ENCODE results near the gene PIGN. TPM values are rescaled to one million over a fixed set of nuclear protein-coding genes. Genes with fewer than 3 reads are reported as not detected.
A peak's percentile ranks its signal among the peaks of the same experiment; 100 is the strongest.

The PIGN gene
- total RNA-seq, 3 donors from 2014 or later (not counting 1 experiment from before 2014, with no cell fraction given): 12.2 to 21.7 (median 20.1) TPM

DNA sequence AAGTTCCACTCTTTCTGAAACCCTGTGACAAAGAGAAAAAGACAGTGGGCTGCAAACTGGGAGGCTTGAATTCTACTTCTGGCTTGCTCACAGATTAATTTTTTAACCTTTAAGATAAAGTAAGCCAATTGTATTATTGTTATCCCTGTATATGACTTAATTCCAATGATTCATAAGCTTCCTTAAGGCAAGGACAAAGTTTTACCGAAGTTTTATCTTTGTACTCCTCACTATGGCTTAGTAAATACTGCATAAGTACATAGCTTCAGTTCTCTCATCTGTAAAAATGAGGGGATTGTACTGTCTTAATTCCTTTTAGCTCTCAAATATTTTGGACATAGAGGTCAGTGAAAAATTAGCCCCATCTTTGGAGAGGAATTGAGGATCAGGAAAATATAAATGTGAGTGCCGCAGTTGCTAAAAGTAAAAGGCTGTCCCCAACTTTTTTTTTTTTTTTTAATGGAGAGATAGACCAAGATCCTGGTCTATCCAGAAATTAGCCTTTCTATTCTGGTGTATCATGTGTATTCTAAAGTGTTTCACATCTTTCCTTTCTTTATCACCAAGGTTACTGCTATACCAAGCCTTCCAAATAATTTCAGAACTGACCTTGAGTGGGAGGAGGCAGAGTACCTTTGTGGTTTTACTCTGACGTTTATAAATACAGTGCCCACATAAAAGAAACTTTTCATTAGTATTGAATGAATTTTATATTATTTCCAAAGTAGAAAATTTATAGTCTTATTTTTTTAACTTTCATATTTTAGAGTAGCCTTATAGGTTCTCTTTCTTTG, 13.5 kb upstream of the PIGN start:
- Mint-ChIP-seq H3K9me3 (no peaks in the 10 kb centered on the region), H3K4me1 (peaks cover 46 to 62% of the 10 kb centered on the region in 2 donors), H3K4me3 (no peak overlapping the region), H3K36me3 (no peaks in the 10 kb centered on the region), H3K27ac (no peak overlapping the region), H3K27me3 (ENCODE audit: low read depth in 2 of 2) (no peaks in the 10 kb centered on the region)
- Histone ChIP-seq H3K27ac (ENCODE audit: low read length) (no peak overlapping the region), H3K27me3 (ENCODE audit: control insufficient read depth, insufficient read depth, low read length) (no peaks in the 10 kb centered on the region), H3K4me1 (ENCODE audit: control insufficient read depth, insufficient read depth, low read length) (no peaks in the 10 kb centered on the region), H3K9me3 (ENCODE audit: control insufficient read depth, insufficient read depth, low read length) (no peaks in the 10 kb centered on the region), H3K36me3 (ENCODE audit: control insufficient read depth, insufficient read depth, low read length) (no peaks in the 10 kb centered on the region), H3K4me3 (ENCODE audit: low read length) (no peak overlapping the region)
- peak in 1 of 2 donors; percentile 11 for DNase-seq
- ATAC-seq: no peak
- intact Hi-C loops (cut with micrococcal nuclease): no loop called here
- WGBS (ENCODE audit: insufficient coverage): 100% methylated on average over 1 of the region's 3 CpGs
- TF ChIP-seq, protein P1, sequence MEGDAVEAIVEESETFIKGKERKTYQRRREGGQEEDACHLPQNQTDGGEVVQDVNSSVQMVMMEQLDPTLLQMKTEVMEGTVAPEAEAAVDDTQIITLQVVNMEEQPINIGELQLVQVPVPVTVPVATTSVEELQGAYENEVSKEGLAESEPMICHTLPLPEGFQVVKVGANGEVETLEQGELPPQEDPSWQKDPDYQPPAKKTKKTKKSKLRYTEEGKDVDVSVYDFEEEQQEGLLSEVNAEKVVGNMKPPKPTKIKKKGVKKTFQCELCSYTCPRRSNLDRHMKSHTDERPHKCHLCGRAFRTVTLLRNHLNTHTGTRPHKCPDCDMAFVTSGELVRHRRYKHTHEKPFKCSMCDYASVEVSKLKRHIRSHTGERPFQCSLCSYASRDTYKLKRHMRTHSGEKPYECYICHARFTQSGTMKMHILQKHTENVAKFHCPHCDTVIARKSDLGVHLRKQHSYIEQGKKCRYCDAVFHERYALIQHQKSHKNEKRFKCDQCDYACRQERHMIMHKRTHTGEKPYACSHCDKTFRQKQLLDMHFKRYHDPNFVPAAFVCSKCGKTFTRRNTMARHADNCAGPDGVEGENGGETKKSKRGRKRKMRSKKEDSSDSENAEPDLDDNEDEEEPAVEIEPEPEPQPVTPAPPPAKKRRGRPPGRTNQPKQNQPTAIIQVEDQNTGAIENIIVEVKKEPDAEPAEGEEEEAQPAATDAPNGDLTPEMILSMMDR (IDR thresholded peaks at IDR 0.05): no peak

DNA sequence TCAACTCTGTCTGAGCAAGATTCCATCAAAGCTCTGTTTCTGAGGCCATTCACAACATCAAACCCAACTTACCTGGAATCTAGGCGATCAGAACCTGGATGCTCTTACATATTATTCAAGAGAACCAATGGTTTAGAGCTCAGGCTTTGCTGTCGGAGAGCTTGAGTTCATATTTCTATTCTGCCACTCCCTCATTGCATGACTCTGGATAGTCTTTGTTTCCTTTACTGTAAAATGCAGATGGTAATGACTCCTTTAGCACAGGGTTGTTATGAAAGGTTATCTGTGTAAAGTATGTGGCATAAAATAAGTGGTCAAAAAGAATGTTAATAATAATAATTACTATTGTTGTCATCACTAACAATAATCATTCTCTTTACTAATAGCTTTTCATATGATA, 12.8 kb upstream of the PIGN start:
- no peaks in the 10 kb centered on the region for H3K27me3 Mint-ChIP-seq (ENCODE audit: low read depth in 2 of 2)
- DNase-seq (no peak), ATAC-seq (no peak)
- H3K36me3 Mint-ChIP-seq: no peaks in the 10 kb centered on the region
- H3K36me3 ChIP-seq (ENCODE audit: control insufficient read depth, insufficient read depth, low read length): no peaks in the 10 kb centered on the region
- H3K9me3 ChIP-seq (ENCODE audit: control insufficient read depth, insufficient read depth, low read length): no peaks in the 10 kb centered on the region
- no peak overlapping the region for H3K27ac Mint-ChIP-seq
- peaks cover 39 to 58% of the 10 kb centered on the region in 2 donors for H3K4me1 Mint-ChIP-seq
- no peaks in the 10 kb centered on the region for H3K4me1 ChIP-seq (ENCODE audit: control insufficient read depth, insufficient read depth, low read length)
- H3K9me3 Mint-ChIP-seq: no peaks in the 10 kb centered on the region
- TF ChIP-seq, protein P1 (IDR thresholded peaks at IDR 0.05): no peak
- no peak overlapping the region for H3K4me3 Mint-ChIP-seq
- intact Hi-C loops (cut with micrococcal nuclease): no loop called here
- WGBS (ENCODE audit: insufficient coverage): 95% methylated on average over 2 of the region's 2 CpGs
- no peaks in the 10 kb centered on the region for H3K27me3 ChIP-seq (ENCODE audit: control insufficient read depth, insufficient read depth, low read length)
- H3K27ac ChIP-seq (ENCODE audit: low read length): no peak overlapping the region
- no peak overlapping the region for H3K4me3 ChIP-seq (ENCODE audit: low read length)

DNA sequence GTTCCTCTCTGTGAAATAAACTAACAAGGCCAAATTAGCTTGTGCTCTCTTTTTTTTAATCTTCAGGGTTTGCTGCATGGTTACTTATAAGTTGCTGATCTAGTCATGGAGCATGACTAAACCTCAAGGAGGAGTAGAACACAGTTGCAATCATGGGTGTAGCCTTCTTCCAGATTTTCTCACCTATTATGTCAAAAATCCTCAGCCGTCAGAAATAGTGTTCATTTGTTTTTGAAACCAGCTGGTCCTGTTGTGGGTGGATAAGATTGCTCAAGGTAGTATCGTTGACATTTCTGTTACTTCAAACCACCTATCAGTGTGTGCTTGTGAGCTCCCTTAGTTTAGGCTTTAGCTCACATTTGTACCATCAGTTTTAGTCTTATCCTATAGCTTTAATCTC, 11.4 kb upstream of the PIGN start:
- TF ChIP-seq, protein P1 (IDR thresholded peaks at IDR 0.05): no peak
- Mint-ChIP-seq H3K4me1 (peaks cover 49 to 65% of the 10 kb centered on the region in 2 donors), H3K27me3 (ENCODE audit: low read depth in 2 of 2) (no peaks in the 10 kb centered on the region), H3K4me3 (no peak overlapping the region), H3K27ac (peak overlapping the region; percentile 35 to 53), H3K36me3 (no peaks in the 10 kb centered on the region), H3K9me3 (no peaks in the 10 kb centered on the region)
- H3K9me3 ChIP-seq (ENCODE audit: control insufficient read depth, insufficient read depth, low read length): no peaks in the 10 kb centered on the region
- WGBS (ENCODE audit: insufficient coverage): no CpG with 5 or more reads among the region's 2 CpGs
- no peaks in the 10 kb centered on the region for H3K27me3 ChIP-seq (ENCODE audit: control insufficient read depth, insufficient read depth, low read length)
- intact Hi-C loops (cut with micrococcal nuclease): no loop called here
- DNase-seq: no peak
- H3K4me1 ChIP-seq (ENCODE audit: control insufficient read depth, insufficient read depth, low read length): peaks cover 3% of the 10 kb centered on the region
- H3K36me3 ChIP-seq (ENCODE audit: control insufficient read depth, insufficient read depth, low read length): no peaks in the 10 kb centered on the region
- ATAC-seq: no peak
- no peak overlapping the region for H3K27ac ChIP-seq (ENCODE audit: low read length)
- H3K4me3 ChIP-seq (ENCODE audit: low read length): no peak overlapping the region

DNA sequence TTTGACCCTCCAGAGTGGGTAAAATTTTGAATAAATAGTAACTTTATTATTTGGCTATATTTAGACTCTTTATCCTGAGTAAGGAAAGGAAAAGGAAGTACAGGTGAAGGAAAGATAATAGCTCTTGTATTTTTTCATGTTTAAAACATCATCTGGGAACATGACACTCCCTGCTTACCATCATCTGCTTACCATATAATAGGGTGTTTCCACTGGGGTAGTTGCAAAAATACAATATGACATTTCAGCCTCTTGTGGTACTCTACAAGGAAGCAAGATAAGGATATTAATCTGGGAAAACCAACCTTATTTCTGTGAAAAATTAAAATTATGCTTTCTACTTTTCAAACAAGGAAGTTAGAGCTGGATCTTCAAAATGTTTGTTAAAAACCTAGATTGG, 10.1 kb upstream of the PIGN start:
- Mint-ChIP-seq H3K4me3 (no peak overlapping the region), H3K4me1 (peaks cover 62 to 73% of the 10 kb centered on the region in 2 donors), H3K27ac (peak overlapping the region in 1 of 2 donors; percentile 53), H3K9me3 (no peaks in the 10 kb centered on the region), H3K27me3 (ENCODE audit: low read depth in 2 of 2) (no peaks in the 10 kb centered on the region), H3K36me3 (no peaks in the 10 kb centered on the region)
- intact Hi-C loops (cut with micrococcal nuclease): no loop called here
- Histone ChIP-seq H3K27me3 (ENCODE audit: control insufficient read depth, insufficient read depth, low read length) (no peaks in the 10 kb centered on the region), H3K36me3 (ENCODE audit: control insufficient read depth, insufficient read depth, low read length) (no peaks in the 10 kb centered on the region), H3K9me3 (ENCODE audit: control insufficient read depth, insufficient read depth, low read length) (no peaks in the 10 kb centered on the region), H3K27ac (ENCODE audit: low read length) (no peak overlapping the region), H3K4me1 (ENCODE audit: control insufficient read depth, insufficient read depth, low read length) (peaks cover 3% of the 10 kb centered on the region), H3K4me3 (ENCODE audit: low read length) (no peak overlapping the region)
- TF ChIP-seq, protein P1 (IDR thresholded peaks at IDR 0.05): no peak
- no peak for ATAC-seq
- no peak for DNase-seq
